DND-41 (cell line): ENCODE results near the gene NME9.

Experiments used
- ATAC-seq: fragments of 200-7000 bp; cut with Tn5 transposase; 3 replicates; pipeline ENCODE4 v1.9.1; 2021; ENCODE audit warnings: low read depth; ENCODE audit not compliant: insufficient read depth
- DNase-seq: peaks from one replicate; pipeline ENCODE4 v3.0.0-alpha.2; 2020
- H2AFZ ChIP-seq: 2 replicates; pipeline ENCODE4 v1.6.0; 2012; ENCODE audit warnings: low read depth, low read length
- H3K27ac ChIP-seq: 2 replicates; pipeline ENCODE4 v1.5.1; 2012; ENCODE audit warnings: low read length, inconsistent platforms
- H3K27me3 ChIP-seq: fragments of 200-600 bp; sonication (generic); 2 replicates; pipeline ENCODE4 v1.6.0; 2012; ENCODE audit warnings: low read length, mild to moderate bottlenecking, inconsistent platforms; ENCODE audit not compliant: insufficient read depth, poor library complexity
- H3K36me3 ChIP-seq: 2 replicates; pipeline ENCODE4 v1.5.1; 2012; ENCODE audit warnings: low read length, inconsistent platforms; ENCODE audit not compliant: insufficient read depth
- H3K4me1 ChIP-seq: 2 replicates; pipeline ENCODE4 v1.5.1; 2012; ENCODE audit warnings: mild to moderate bottlenecking, low read length; ENCODE audit not compliant: insufficient read depth
- H3K4me2 ChIP-seq: 2 replicates; pipeline ENCODE4 v1.6.0; 2012; ENCODE audit warnings: mild to moderate bottlenecking, moderate library complexity, low read length, inconsistent platforms; ENCODE audit not compliant: insufficient read depth
- H3K4me3 ChIP-seq, 2 experiments: fragments of 200-600 bp in 1 of 2; shearing (Covaris generic) in 1 of 2; 2 replicates each; pipeline ENCODE4 v1.5.1; 2012 to 2016; ENCODE audit warnings: inconsistent platforms in 2 of 2, low read length in 2 of 2, mild to moderate bottlenecking in 2 of 2, low read depth in 1 of 2, moderate library complexity in 1 of 2
- H3K79me2 ChIP-seq: 2 replicates; pipeline ENCODE4 v1.6.0; 2012; ENCODE audit warnings: low read length, inconsistent platforms; ENCODE audit not compliant: insufficient read depth
- H3K9ac ChIP-seq: 2 replicates; pipeline ENCODE4 v1.6.0; 2012; ENCODE audit warnings: low read depth, mild to moderate bottlenecking, inconsistent platforms, low read length, moderate library complexity
- H3K9me3 ChIP-seq: 2 replicates; pipeline ENCODE4 v1.5.1; 2012; ENCODE audit warnings: low read length, moderate library complexity, mild to moderate bottlenecking, inconsistent platforms; ENCODE audit not compliant: insufficient read depth, severe bottlenecking
- H4K20me1 ChIP-seq: 2 replicates; pipeline ENCODE4 v1.6.0; 2012; ENCODE audit warnings: low read length; ENCODE audit not compliant: insufficient read depth
- CTCF ChIP-seq: IDR thresholded peaks from 2 replicates; pipeline ENCODE4 v1.5.1; 2012; ENCODE audit warnings: borderline replicate concordance, low read length, moderate library complexity, mild to moderate bottlenecking; ENCODE audit not compliant: poor library complexity, severe bottlenecking; ENCODE audit errors: extremely low read depth
- EZH2 ChIP-seq: IDR thresholded peaks from 3 replicates; pipeline ENCODE4 v1.6.1; 2012; ENCODE audit warnings: borderline replicate concordance, low read depth, mild to moderate bottlenecking, moderate library complexity, low read length, inconsistent platforms; ENCODE audit not compliant: severe bottlenecking

NME9 gene

DNA sequence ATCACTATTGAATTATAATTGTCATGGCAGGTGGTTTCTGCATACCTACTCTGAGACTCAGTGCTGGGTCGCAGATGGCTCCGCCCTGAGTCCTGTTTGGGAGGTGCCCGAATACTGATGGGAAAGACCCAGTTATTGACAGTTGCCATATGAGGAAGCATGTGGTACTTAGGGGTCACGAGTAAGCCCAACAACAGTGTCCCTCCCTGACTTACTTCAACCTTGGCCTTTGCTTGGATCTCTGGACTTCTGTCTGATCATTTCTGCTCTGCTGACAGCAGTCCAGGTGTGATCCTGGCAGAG is 35.6 kb upstream of the NME9 start:
- no peaks in the 10 kb centered on the region for H3K79me2 ChIP-seq
- no peaks in the 10 kb centered on the region for H3K4me1 ChIP-seq
- H3K9me3 ChIP-seq: no peaks in the 10 kb centered on the region
- no peaks in the 10 kb centered on the region for H4K20me1 ChIP-seq
- no peak overlapping the region for H3K4me2 ChIP-seq
- ATAC-seq: no peak
- no peak for DNase-seq
- no peak overlapping the region for H3K4me3 ChIP-seq
- no peaks in the 10 kb centered on the region for H3K36me3 ChIP-seq
- no peaks in the 10 kb centered on the region for H3K27me3 ChIP-seq
- no peak overlapping the region for H3K9ac ChIP-seq
- no peak overlapping the region for H3K27ac ChIP-seq
- no peak overlapping the region for H2AFZ ChIP-seq
- no peak for TF ChIP-seq CTCF

DNA sequence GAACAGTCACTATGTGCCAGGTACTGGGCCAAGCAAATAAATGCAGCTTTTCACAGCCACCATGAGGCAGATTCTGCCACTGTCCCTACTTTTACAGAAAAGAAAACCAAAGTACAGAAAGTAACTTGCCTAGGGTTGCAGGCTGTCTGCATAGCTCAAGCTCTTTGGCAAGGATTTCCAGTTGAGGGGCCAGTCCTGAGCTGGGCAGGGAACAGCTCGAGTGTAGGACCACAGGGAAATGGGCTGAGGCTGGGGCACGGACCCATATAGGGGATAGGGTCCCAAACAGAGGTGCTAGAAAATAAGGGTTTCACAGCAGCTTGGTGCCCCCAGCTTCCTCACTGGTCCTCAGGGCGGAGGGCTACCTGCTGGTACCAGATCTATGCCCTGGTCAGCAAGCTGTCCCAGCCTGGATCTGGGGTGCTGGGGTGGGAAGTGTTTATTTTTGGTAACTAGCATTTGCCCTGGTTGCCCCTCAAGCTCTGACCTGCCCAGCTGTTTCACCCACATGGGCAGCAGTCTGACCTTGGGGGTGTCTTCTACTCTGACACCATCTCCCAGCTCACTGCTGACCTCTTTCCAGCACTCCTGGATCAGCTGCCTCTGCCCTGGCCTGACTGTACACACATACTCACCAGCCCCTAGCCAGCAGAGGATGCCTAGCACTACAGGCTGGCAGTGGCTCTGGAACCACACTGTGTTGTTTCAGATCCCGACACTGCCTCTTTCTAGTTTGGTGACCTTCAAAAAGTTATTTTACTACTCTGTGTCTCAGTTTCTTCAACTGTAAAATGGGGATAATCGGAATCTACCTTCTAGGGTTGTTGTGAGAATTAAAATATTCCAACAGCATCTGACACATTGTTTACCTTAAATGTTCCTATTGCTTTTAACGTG is 35.0 kb upstream of the NME9 start:
- no peak overlapping the region for H2AFZ ChIP-seq
- no peak for TF ChIP-seq EZH2
- TF ChIP-seq CTCF: no peak
- H4K20me1 ChIP-seq: no peaks in the 10 kb centered on the region
- DNase-seq (no peak), ATAC-seq (no peak)
- H3K9me3 ChIP-seq: no peaks in the 10 kb centered on the region
- H3K4me2 ChIP-seq: no peak overlapping the region
- no peaks in the 10 kb centered on the region for H3K36me3 ChIP-seq
- H3K27me3 ChIP-seq: no peaks in the 10 kb centered on the region
- no peak overlapping the region for H3K9ac ChIP-seq
- H3K4me3 ChIP-seq: no peak overlapping the region
- no peaks in the 10 kb centered on the region for H3K4me1 ChIP-seq
- H3K79me2 ChIP-seq: no peaks in the 10 kb centered on the region
- H3K27ac ChIP-seq: no peak overlapping the region

DNA sequence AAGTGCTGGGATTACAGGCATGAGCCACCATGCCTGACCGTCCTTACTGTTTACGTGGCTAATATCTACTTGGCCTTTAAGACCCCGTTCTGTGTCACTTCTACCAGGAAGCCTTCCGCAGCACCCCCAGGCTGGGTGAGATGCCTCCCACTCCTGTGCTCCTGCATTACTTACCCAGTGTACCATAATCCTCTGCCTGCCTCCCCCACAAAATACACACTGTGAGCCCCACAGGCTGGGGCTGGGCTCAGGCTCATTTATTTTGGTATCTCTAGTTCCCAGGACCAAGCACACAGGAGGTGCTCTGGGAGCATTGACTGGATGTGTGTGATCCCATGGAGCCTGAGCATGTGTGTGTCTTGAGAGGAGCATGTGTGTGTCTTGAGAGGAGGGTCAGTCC is 33.7 kb upstream of the NME9 start:
- no peaks in the 10 kb centered on the region for H3K36me3 ChIP-seq
- no peak overlapping the region for H3K27ac ChIP-seq
- no peaks in the 10 kb centered on the region for H3K9me3 ChIP-seq
- no peaks in the 10 kb centered on the region for H4K20me1 ChIP-seq
- no peaks in the 10 kb centered on the region for H3K27me3 ChIP-seq
- H3K4me2 ChIP-seq: no peak overlapping the region
- TF ChIP-seq EZH2 (no peak), CTCF (no peak)
- no peak for ATAC-seq
- H3K9ac ChIP-seq: no peak overlapping the region
- no peak overlapping the region for H2AFZ ChIP-seq
- DNase-seq: no peak
- no peak overlapping the region for H3K4me3 ChIP-seq
- H3K79me2 ChIP-seq: no peaks in the 10 kb centered on the region
- no peaks in the 10 kb centered on the region for H3K4me1 ChIP-seq

- H4K20me1 ChIP-seq: no peaks in the 10 kb centered on the region
- H3K4me2 ChIP-seq: no peak overlapping the region
- H3K9ac ChIP-seq: no peak overlapping the region
- DNase-seq (no peak), ATAC-seq (no peak)
- no peaks in the 10 kb centered on the region for H3K36me3 ChIP-seq
- no peak overlapping the region for H2AFZ ChIP-seq
- H3K9me3 ChIP-seq: no peaks in the 10 kb centered on the region
- H3K4me1 ChIP-seq: no peaks in the 10 kb centered on the region
- H3K79me2 ChIP-seq: no peaks in the 10 kb centered on the region
- no peak overlapping the region for H3K4me3 ChIP-seq
- no peak overlapping the region for H3K27ac ChIP-seq
- TF ChIP-seq EZH2 (no peak), CTCF (no peak)
- no peaks in the 10 kb centered on the region for H3K27me3 ChIP-seq
These were observed 32.9 kb upstream of the NME9 start for GRCh38 chr3:138362538-138362937.
